Renal cortical epithelial cell (primary cell): ENCODE results near the gene KDSR. TPM values are rescaled to one million over a fixed set of nuclear protein-coding genes. Genes with fewer than 3 reads are reported as not detected.
A peak's percentile ranks its signal among the peaks of the same experiment; 100 is the strongest.

ENCODE experiments used
- DNase-seq: peaks from one replicate; pipeline ENCODE4 v3.0.0-alpha.2; 2011; ENCODE audit warnings: low read depth
- total RNA-seq: library from RNA; depleted of rRNA; stranded (reverse); fragments of >200 nt; gene quantifications from 2 replicates; pipeline ENCODE4 v1.2.3, GENCODE V29; 2014

Gene KDSR
- total RNA-seq, 1 donor from 2014 or later = 75.1 TPM

DNA sequence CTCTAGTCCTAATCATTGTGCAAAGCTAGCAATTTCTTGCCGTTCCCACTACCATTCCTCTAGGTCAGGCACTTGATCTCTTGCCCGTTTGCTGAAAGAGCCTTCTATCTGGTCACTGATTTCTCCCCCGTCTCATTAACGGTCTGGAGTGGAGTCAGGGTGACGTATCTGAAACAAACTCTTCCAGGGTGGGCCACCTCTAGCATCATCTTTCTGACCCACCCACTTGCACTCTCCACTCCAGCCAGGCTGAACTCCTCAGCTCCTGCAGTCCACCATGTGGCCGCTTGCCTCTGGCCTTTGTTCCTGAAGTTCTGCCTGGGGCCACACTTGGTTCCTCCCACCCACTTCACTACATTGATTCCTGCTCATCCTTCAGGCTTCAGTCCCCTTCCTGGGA is 60.8 kb downstream of the KDSR start:
- peak; percentile 53 for DNase-seq

DNA sequence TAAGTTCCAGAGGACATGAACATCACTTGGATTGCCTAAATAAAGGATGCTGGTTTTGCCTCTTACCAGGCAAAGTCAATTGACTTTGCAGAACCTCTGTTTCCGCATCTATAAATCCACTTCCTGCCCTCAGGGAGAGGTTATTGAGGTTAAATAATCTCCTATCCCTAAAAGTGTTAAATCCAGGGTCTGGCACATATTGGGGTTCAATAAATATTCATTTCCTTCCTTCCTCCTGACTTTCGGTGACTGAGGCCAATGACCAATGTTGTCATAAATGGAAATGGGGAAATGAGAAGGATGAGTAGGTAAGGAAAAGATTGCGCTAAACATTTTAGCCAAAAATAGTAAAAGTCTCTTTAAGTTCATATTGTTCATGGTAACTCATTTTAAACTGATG is 63.5 kb downstream of the KDSR start:
- no peak for DNase-seq

DNA sequence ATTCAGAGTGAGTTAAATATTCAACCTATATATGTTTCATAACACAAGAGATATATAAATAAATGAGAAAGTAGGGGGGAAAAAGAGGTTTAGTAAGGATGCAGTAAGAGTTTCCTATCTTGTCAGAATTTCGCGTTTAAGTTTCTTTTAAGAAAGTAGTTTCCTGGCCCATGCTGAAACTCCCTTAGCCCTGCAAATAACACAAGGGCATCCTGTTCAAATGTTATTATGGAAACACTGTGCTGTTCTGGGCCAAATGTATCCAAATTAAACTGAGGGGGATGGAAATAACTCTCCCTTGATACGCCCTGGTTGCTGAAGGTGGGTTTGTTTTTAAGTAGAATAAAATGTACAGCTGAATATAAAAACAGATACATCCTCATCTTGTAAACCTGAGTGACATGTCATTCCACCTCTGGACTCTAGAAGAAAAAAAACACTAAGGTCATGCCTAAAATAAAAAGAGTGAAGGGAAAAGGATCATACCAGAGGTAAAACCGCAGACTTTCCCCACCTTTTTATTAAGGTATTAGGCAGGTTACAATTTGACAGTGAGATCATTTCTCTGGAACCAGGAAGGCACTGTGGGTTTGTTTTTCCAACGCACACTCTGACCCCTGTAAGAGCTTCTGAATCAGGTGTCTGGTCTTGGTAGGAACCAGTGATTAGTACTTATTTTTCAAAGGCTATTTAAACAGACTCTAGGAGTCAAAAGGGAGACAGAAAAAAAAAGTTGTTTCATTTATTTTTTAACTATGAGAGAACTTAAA is 64.2 kb downstream of the KDSR start:
- DNase-seq = peak; percentile 77

DNA sequence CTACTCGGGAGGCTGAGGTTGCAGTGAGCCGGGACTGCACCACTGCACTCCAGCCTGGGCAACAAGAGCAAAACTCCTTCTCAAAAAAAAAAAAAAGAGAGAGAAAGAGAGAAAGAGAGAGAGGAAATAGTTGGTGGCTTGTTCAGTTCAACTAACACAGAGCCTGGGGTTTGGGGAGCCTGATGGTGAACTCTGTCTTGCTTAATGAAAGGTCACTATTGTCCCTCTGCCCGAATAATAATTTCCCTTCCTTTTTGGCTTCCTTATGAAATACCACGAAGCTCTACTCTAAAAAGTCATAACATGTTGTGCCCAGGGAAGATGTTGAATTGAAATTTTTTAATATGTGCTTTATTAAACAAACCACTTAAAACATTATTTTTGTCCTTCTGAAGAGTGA is 64.8 kb downstream of the KDSR start:
- no peak for DNase-seq

DNA sequence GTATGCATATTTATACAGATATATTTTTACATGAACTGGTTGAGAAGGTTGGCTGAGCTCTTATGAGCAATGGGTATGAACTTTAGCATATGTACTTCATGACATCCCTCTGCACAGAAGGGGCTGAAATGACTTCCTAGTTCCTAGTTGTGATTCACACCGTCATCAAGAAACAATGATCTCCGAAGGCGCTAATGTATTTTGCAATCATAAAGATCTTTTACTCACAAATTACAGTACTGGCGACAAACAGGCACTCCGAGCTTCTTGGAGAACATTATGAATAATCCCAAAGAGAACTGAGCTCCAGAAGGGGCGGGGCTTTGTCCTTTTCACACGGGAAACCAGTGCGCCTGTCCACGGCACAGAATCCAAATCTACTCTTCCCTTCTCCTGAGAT is 65.6 kb downstream of the KDSR start:
- no peak for DNase-seq

DNA sequence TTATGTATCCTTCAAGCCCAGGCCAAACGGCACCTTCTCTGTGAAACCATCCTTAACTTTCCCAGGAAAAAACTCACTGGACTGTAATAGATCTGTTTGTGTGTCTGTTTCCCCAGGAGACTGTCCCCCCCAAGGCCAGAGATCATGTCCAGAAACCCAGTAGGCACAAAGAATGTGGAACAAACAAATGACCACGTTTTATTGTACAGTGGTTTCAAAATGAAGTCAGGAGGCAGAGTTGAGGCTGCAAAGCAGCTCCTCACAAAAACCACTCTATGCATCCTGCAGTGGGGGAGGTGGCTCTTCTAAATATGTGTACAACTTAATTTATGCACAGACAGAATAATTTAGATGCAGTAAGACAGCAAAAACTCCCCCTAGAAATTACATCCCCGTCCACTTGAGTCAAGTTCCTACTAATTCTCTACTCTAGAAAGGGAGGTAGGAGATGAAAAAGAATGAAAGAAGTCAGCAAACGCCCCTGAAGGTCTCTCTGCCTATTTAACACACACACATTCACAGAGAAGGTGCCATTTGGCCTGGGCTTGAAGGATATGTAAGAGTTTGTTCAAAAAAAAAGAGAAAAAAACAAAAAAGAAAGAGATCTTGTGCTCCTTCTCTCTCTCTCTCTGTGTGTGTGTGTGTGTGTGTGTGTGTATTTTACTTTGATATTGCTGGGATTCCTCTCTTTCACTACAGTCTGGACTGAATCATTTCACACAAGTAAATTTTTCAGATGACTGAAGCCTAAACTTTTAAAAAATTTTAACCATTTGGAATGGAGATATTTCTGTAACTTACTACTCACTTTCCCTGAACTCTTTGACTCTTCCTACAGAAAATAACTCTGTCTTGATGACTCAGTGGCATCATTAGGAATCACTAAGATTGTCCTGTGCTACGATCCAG is 66.9 kb downstream of the KDSR start:
- peak; percentile 94 for DNase-seq

DNA sequence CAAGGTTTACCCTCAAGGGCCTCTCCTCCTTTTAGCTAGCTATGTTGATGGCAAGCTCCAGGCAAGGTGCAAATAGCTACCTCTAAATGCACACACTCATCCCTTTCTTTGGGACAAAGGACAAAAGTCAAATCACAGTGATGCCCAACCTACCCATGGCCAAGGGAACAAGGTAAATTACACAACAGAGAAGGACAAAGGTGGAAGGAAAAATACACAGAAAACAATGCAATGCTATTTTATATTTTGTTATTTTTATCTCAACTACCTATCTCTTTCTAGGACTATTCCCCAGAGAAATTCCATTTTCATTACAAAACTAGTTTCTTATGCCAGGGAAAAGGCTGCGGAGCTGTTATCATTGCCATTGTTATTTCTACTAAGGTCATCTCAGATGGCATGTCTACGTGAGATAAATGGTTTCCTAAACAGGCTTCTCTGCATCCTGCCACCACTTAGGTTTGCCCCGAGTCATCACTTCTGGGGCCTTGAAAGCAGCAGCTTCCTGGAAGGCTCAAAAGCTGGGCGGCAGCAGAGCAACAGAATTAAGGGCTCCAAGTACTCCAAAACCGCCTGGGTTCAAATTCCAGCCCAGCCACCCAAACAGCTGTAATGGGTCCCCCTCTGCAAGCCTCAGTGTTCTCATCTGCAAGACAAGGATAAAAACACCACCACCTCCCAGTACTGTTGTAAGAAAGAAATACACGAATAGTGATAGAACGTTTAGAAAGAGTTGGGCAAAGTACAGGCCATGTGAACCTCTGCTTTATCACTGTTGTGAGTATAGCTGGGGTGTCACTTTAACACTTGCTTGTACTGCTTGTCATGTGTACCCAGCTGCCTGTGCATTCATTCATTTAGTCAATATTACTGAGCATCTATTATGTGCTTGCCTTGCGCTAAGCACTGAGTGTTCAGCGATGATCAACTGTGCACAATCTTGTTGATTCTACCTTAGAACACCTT is 68.3 kb downstream of the KDSR start:
- DNase-seq = no peak

DNA sequence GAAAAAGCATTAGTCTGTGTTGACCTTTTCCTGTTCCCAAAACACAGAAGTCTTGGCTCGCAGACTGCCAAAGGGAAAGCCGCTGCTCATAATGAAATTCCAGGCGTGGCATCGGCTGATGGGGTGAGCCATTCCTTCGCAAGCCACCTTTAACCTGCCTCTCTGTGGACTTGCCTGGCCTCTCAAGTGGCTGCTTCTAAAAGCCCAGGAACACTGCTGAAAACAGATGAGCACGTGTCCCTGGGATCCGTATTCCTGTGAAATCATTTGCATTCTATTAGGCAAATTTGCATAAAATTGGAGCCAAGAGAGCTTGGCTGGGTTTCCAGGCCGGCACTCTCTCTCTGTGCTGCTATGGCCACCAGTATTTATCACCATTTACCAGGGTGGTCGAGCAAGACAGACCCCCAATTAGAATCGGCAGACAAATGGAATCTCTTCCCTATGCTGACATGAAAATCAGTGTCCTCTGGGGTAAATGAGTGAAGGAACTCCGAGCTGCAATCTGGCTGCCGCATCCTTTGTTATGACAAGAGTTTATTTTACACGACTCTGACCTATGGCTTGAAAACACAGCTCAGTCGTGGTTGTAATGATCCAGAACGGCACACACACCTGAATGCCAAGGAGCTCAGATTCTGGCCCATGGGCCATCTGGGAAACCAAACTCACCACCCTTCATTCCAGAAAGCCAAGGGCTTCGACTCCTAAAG is 69.2 kb downstream of the KDSR start:
- peak; percentile 81 for DNase-seq

DNA sequence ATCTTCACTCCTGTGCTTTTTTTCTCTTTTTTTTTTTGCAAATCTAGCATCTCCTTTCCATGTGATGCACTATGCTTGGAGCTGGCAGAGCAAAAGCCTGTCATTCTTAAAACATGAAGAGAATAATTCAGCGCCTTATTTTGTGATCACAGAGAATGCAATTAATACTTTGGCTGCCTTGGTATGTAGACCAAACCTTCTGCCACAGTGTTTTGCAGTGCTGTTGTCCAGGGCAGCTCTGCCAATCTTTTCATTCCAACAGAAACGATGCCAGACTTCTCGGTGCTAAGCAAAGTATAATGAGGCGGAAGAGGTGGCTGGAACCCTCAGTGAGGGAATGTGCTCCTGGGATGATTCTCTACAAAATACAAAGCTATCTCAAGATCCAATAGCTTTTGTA is 73.1 kb downstream of the KDSR start:
- DNase-seq = no peak

DNA sequence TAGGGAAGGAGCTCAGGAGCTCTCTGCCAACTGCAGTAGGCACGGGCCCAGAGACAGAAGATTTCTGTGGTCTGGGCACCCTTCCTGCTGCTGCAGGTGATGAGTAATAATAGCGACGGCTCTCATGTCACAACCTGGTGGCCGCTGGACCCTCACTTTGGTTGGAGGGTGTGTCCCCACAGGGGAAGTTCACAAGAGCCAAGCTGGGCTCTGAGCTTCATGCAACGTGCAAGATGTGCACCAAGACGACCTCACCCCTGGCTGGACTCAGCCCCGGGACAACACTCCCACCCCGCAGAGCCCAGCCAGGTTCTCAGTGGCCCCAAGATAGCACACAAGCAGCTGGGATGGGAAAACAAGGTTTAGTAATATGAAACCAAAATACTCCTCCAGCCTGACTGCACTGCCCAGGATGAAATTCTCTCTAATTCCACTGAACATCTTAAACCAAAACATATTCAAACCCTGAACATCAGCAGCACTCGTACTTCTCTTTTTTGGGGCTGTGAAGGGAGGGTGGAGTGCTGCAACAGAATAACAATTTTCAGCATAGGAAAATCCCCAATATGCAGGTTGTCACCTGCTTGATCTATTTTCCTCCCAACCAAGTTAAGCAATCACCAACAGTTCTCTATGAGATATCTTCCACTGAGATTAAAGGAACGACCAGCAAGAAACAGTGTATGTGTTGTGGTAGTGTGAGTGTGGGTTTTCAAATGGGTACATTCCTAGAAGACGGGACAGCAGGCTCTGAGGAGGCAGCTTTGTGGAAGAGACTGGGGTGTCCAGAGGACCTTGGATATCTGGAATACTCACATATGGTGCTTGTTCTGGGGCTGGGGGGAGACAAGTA is 73.9 kb downstream of the KDSR start:
- no peak for DNase-seq

DNA sequence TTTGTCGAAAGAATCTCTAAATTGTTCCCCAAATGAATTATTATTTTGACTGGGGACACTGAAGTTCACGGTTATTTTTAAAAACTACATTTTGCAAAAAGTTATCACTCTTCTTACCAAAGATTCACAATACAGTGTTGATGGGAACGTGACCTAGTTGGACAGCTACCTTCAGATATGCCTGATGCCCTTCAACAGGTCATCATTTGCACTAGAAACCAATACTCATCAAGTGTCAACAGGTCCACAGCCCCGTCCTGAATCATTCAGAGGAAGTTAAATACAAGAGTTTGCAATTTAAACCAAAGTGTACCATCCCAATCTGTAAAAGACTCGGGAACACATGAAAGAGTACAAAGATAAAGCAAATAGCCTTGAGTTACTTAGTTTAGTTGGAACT is 75.7 kb downstream of the KDSR start:
- DNase-seq = no peak

DNA sequence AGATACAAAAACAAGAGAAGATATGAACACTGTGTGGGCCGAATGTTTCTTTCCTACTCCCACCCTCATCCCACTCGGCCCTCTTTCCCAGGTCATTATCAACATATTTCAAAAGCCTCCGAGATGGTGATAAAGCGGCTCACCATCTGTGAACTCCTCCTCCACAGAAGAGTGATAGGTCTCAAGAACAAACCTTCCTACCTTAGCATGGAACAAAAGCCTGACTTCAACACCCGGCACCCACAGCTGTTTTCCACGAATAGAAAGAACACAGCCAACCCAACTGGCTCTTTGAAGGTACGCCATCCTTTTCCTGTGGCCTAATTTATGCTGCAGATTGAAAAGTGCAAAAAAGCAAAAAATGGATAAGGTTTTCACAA is 76.2 kb downstream of the KDSR start:
- DNase-seq = no peak

DNA sequence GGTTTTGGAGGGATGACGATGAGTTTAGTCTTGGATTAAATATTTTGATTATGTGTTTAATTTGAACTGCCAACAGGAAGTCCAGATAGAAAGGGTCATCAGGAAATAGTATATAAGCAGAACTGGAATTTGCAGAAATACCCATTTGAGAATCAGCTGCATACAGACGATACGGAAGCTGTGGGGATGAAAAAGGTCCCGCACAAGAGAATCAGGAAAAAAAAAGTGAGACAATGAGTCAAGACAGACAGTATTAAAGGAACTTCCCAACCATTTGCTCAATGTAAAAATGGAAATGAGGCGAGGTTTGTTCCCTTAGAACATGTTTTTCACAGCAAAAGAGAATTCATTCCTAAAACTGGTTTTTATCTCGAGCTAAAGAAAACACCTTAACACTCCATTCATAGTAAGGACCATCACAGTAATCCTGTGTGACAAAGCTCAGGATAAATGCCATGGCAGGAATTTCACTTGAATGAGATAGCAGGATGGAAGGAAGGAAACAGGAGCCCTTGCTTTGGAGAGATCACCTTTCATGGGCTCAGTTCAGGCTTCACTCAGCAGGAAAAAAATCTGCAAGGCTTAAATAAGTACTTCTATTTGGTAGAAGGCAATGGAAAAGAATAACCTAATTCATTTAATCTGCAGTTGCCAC is 76.7 kb downstream of the KDSR start:
- DNase-seq = no peak

DNA sequence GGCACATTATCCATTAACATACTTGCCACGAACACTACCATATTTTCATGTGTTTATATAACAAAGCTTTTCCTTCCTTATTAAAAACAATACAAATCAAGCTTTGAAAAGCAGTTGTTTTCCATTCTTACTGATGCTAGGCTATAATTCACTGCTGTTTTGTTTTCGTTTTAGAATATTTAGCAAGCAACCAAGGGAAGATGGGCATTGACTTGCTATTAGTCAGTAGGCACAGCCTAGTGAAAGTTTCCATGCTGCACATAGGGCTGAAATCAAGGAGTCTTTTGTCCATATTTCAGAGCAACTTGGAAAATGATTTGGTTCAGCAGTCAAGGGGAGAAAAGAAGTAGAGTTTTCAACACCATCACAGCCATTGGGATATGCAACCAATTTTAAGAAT is 78.7 kb downstream of the KDSR start:
- DNase-seq = no peak

DNA sequence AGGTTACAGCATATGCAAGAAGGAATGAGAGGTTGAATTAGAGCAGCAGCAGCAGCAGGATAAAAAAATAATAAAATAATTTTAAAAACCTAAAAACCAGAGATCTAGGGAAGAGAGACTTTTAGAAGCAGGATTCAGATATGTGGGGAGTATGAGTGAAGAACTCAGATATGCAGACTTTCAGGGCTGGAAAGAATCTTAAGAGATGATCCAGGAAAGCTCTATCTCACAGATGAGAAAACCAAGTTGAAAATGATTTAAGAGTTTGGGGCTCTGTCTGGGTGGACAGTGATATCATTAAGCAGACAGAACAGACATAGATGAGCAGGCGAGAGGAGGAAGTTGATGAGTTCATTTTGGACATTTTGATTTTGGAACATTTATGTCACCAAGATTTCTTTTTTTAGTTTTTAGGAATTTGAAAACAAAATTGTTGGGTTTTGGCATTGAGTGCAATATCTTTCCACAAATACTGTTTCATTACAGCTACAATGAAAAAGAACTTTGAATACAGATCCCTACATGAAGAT is 79.2 kb downstream of the KDSR start:
- DNase-seq = no peak

DNA sequence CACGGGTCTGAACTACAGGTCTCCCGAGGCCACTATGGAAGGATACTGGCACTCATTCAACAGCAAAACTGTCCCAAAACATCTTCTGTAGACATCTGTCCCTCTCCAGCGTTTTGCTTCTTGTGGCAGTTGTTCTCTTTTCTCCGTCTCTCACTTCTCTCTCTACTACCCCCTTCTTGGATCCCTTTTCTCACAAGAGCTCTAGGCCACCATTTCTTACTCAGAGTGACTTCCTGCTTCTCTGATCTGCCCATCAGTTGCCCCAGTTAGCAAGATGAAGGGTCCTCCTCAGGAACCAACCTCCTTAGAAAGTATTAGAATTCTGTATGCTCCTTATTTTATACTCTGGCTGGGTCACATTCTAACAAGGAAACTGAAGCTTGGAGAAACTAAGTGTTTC is 80.1 kb downstream of the KDSR start:
- DNase-seq = no peak

DNA sequence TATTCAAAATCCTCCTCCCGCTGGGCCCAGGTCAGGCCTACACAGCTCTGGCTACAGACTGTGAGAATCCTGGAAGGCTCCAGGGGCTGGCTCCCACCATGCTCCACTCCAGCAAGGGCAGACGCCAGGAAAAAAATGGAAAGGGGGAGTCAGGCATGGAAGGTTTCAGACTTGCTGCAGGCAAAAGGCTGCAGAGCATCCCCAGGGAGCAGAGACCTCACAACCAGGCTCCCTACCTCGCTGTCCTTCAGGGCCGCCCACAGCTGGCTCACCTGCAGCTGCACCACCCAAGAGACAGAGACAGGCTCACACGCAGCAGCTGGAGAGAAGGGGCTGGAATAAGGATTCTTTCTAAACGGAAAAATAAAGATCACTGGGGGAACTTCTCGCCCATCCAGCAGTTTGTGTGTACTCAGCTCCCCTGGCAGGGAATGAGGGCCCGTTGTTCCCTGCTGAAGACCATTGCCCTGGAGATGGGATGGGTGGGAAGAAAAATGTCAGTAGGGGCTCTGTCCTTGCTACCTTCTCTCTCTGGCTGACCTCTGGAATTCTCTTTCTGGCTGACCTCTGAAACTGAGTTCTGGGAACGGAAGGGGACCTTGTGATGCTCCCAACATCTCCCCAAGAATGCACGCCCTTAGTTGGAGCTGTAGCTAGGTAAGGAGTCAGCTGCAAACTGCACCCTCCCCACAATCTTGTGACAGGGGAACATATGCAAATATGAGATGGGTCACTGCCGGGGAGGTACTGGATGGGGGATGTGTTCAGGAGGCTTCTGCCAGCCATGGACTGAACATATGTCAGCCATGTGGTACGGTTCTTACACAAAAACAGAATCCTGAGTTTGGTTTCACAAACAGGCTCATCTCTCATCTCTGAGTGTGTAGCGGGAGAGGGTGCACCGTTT is 81.9 kb downstream of the KDSR start:
- DNase-seq = no peak

DNA sequence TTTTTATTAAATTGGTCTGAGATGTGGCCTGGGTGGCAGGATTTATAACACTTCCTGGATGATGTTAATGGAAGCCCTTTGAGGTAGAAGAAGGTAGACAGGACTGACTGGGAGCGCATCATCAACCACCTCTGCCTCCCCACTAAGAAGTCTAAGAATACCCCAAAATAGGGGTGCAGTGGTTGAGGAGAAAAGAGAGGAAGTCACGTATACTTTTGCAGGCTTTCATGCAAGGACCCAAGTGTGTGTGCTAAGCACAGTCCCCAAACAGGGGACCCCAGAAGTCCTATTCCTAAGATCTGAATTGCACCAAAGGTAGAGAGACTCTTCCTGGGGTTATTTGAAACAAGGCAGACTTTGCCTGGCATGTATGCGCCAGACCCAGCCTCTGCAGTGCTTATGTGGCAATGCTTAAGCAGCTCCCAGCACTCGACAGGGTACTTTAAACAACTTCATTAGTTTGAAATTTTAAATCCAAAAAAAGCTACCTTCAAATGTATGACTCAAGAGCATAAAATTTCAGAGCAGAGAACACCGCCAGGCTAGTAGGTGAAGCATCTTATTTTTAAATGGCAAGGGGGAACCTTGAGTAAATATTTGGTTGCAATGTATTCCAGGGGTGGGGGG is 82.7 kb downstream of the KDSR start:
- DNase-seq = no peak
